GM21528 (cell line): ENCODE results near the gene DCDC1.

Experiments
- ATAC-seq: cut with Tn5 transposase; IDR thresholded peaks from one replicate; pipeline ENCODE4 v1.9.1; 2021; ENCODE audit warnings: mild to moderate bottlenecking, moderate library complexity; ENCODE audit not compliant: unreplicated experiment, low FRiP score

DCDC1 gene

GRCh38 chr11:30919389-30920152, 450.0 kb downstream of the DCDC1 start:
- ATAC-seq, result no peak

- ATAC-seq, result peak; percentile 65
These were observed 451.6 kb downstream of the DCDC1 start for GRCh38 chr11:30917859-30918478.

GRCh38 chr11:30917266-30917665, 452.3 kb downstream of the DCDC1 start:
- ATAC-seq, result no peak

GRCh38 chr11:30916764-30917163, 452.8 kb downstream of the DCDC1 start:
- no peak for ATAC-seq

- ATAC-seq, result peak; percentile 55
These were observed 455.3 kb downstream of the DCDC1 start for GRCh38 chr11:30914143-30914762.

- no peak for ATAC-seq
These were observed 458.3 kb downstream of the DCDC1 start for GRCh38 chr11:30911247-30911646.

- no peak for ATAC-seq
These were observed 460.7 kb downstream of the DCDC1 start for GRCh38 chr11:30908857-30909256.

- ATAC-seq, result no peak
These were observed 461.3 kb downstream of the DCDC1 start for GRCh38 chr11:30908272-30908671.

- no peak for ATAC-seq
These were observed 466.6 kb downstream of the DCDC1 start for GRCh38 chr11:30902929-30903328.

GRCh38 chr11:30895046-30895445, 474.5 kb downstream of the DCDC1 start:
- no peak for ATAC-seq

- no peak for ATAC-seq
These were observed 476.2 kb downstream of the DCDC1 start for GRCh38 chr11:30893318-30893717.

GRCh38 chr11:30889143-30889794, 480.3 kb downstream of the DCDC1 start:
- no peak for ATAC-seq

- ATAC-seq, result no peak
These were observed 490.1 kb downstream of the DCDC1 start for GRCh38 chr11:30879322-30880005.

- no peak for ATAC-seq
These were observed 491.1 kb downstream of the DCDC1 start for GRCh38 chr11:30878400-30878799.

GRCh38 chr11:30876663-30877396, 492.7 kb downstream of the DCDC1 start:
- ATAC-seq, result no peak

GRCh38 chr11:30876228-30876627, 493.3 kb downstream of the DCDC1 start:
- ATAC-seq, result no peak

GRCh38 chr11:30875806-30876205, 493.7 kb downstream of the DCDC1 start:
- ATAC-seq, result no peak

- ATAC-seq, result no peak
These were observed 495.5 kb downstream of the DCDC1 start for GRCh38 chr11:30873924-30874610.

GRCh38 chr11:30868626-30869081, 500.9 kb downstream of the DCDC1 start:
- no peak for ATAC-seq
